ENCODE results near the gene NAA35.

DNA sequence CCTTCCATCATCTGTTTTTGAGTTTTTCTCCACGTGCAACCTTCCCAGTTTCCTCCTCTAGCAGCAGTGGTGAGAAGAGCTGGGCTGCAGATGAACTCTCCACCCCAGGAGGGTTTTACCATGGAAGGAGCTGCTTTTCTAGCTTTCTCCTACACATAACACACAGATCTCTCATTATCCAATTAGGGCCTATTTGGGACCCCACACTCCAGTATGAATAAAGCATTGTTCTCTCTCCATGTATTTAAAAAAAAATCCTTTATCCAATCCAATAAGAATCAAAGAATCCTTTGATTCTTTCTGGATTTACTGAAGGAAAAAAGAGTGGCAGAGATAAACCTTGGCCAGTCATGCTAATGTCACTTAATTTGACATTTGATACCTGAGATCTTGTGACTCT, 31.6 kb upstream of the NAA35 start:
- no peak for TF ChIP-seq POLR2A (IDR thresholded peaks at IDR 0.05)
- TF ChIP-seq, protein P1, sequence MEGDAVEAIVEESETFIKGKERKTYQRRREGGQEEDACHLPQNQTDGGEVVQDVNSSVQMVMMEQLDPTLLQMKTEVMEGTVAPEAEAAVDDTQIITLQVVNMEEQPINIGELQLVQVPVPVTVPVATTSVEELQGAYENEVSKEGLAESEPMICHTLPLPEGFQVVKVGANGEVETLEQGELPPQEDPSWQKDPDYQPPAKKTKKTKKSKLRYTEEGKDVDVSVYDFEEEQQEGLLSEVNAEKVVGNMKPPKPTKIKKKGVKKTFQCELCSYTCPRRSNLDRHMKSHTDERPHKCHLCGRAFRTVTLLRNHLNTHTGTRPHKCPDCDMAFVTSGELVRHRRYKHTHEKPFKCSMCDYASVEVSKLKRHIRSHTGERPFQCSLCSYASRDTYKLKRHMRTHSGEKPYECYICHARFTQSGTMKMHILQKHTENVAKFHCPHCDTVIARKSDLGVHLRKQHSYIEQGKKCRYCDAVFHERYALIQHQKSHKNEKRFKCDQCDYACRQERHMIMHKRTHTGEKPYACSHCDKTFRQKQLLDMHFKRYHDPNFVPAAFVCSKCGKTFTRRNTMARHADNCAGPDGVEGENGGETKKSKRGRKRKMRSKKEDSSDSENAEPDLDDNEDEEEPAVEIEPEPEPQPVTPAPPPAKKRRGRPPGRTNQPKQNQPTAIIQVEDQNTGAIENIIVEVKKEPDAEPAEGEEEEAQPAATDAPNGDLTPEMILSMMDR (IDR thresholded peaks at IDR 0.05): no peak
